ENCODE measurements around the gene IRGC.

IRGC gene

GRCh38 chr19:43691755-43692154 lies 24.1 kb upstream of the IRGC start:
- DNase-seq (ENCODE audit: low read depth): no peak

DNA sequence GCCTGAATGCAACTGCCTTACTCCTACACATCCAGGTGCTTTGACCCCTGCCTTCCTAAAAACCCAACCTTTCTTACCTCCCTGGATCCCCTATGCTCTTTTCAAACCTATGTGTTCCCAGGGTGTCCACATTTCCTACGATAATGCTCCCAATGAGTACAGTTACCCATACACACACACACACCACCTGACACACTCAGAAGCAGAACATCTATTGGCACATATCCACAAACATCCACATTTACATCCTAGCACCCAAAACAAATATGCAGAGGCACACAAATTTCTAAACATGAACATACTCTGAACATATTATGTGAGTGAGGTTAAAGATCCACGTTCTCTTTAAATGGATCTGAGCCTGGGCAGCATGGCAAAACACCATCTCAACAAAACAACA lies 23.5 kb upstream of the IRGC start:
- no peak for DNase-seq (ENCODE audit: low read depth)

DNA sequence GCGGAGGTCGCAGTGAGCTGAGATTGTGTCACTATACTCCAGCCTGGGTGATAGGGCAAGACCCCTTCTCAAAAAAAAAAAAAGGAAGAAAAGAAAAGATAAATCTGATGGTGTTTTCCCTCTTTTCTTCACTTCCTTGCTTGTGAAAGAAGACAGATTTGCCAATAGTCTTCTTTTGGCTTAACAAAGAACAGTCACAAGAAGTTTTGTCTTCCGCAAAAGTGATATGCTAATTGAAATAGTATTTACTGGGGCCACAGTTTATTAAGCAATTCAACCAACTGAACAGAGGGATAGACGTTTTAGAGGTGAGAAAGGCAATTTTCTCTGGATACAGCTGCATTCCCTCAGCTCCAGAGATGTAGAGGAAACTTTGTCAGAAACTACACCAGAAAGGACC lies 23.0 kb upstream of the IRGC start:
- no peak for DNase-seq (ENCODE audit: low read depth)

DNA sequence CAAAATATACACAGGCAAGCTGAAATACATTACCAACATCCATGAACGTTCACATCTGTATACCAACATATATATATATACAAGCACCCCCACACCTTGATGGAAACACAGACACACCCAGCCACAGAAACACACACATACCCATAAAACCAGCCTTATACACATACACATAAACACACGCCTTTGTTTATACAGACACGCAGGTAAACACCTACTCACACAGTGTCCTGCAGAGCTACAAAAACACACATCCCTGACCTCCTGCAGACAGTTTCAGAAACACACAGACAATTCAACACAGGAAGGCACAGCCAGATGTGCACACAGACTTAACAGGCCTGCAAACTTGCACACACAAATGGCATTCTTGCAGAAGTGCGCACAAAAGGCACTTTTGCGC lies 21.3 kb upstream of the IRGC start:
- DNase-seq (ENCODE audit: low read depth): no peak

- no peak for DNase-seq (ENCODE audit: low read depth)
Measured at GRCh38 chr19:43695985-43696704, 19.7 kb upstream of the IRGC start.

DNA sequence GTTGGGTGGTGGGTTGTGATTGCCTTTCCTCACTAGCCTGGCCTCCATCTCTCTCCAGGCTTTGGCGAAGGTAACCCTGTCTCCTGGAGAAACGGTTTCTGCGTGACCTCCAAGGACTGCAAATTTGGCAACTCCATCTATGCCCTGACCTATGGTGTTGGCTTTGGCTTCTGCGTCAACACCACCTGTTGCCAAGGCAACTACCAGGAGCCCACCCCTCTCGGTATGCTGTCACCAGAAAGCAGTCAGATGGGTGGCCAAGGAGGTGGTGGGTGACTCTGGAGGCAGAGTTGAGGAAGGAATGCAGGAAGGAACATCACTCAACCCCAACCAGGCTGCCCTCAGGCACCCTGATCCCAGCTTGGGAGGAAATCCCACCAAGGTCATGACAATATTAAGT lies 18.6 kb upstream of the IRGC start:
- DNase-seq (ENCODE audit: low read depth): no peak

DNA sequence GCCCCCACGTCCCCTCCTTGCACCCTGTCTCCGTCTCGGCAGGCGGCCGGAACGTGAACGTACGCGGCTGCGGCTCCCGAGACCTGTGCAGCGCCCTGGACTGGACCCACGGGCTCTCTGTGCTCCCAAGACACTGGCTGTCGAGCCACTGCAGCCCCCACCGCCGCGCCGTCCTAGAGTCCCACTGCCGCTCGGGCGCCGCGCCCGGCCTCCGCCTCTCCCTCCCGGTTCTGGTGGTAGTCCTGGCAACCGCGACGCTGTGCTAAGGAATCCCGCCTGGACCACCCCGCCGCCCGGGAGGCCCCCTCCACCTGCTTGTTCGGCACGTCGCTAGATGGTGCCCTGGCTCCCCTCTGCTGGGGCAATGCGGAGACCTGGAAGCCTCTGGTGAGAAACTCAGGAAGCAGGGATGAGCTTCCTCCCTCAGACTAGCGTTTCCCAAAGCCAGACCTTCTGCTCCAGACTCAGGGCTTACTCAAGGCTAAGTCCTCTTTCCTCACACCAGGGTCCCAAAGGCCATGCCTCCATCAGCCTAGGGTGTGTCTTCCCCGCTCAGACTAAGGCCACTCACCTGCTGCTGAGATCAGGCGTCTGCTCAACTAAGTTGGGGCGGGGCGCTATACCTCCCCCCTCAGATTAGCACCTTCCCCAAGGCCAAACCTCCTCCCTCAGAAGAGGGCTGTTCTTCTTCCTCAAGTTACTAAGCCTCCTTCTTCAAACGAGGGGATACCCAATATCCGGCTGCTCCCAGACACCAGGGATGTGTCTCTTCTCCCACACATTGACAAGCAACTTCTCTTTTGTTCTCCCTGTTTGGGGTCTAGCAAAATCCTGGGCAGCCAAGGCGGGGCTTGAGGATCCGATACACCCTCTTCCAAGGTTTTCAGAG lies 16.1 kb upstream of the IRGC start:
- no peak for DNase-seq (ENCODE audit: low read depth)

GRCh38 chr19:43700395-43701000 lies 15.4 kb upstream of the IRGC start:
- no peak for DNase-seq (ENCODE audit: low read depth)

- no peak for DNase-seq (ENCODE audit: low read depth)
Measured at GRCh38 chr19:43704002-43704705, 11.7 kb upstream of the IRGC start.

DNA sequence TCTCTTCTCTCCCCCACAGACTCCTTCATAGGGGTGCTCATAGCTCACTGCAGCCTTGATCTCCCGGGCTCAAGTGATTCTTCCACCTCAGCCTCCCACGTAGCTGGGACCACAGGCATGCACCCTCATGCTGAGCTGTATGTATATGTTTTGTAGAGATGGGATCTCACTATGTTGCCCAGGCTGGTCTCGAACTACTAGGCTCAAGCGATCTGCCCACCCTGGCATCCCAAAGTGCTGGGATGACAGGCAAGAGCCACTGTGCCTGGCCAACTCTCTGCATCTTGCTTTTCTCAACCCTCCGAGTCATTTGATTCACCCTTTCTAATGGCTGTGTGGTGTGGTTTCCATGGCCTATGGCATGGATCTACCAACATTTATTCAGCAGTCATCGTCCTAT lies 10.1 kb upstream of the IRGC start:
- no peak for DNase-seq (ENCODE audit: low read depth)

DNA sequence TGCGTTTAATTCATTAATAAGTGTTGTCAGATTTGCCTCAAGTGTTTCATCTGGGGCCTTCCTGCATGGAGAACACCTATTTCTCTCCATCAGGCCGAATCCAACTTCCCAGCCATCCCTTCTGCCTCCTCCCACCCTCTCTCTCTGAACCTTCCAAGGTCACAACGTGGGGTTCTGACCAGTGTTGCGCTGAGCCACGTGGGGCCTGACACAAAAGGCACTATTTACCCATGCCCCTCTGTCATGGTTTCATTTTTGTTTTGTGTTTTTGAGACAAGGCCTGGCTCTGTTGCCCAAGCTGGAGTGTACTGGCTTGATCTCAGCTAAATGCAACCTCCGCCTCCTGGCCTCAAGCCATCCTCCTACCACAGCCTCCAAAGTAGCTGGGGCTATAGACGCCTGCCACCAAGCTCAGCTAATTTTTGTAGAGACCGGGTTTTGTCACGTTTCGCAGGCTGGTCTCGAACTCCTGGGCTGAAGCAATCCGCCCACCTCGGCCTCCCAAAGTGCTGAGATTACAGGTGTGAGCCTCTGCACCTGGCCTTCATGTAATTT lies 8.6 kb upstream of the IRGC start:
- no peak for DNase-seq (ENCODE audit: low read depth)

- DNase-seq (ENCODE audit: low read depth): no peak
Measured at GRCh38 chr19:43708716-43709115, 7.2 kb upstream of the IRGC start.

- DNase-seq (ENCODE audit: low read depth): no peak
Measured at GRCh38 chr19:43711751-43712355, 4.0 kb upstream of the IRGC start.

DNA sequence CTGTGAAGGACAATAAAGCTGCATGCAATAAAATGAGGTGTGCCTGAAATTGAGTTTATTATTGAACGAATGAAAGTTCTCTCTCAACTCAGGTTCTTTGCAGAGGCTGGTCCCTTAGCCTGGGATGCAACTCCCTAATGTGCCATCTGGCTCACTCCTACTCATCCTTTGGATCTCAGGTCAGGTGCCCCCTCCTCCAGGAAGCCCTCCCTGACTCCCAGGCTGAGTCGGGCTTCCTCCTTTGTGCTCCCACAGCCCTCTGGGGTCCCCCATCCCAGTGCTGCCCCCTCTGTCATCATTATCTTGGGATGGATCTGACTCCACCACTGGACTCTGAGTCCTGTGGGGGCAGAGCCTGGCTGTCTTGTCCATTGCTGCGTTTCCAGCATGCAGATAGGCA lies 2.7 kb upstream of the IRGC start:
- DNase-seq (ENCODE audit: low read depth): no peak

- DNase-seq (ENCODE audit: low read depth): no peak
Measured at GRCh38 chr19:43718627-43719377, 2.9 kb downstream of the IRGC start.

DNA sequence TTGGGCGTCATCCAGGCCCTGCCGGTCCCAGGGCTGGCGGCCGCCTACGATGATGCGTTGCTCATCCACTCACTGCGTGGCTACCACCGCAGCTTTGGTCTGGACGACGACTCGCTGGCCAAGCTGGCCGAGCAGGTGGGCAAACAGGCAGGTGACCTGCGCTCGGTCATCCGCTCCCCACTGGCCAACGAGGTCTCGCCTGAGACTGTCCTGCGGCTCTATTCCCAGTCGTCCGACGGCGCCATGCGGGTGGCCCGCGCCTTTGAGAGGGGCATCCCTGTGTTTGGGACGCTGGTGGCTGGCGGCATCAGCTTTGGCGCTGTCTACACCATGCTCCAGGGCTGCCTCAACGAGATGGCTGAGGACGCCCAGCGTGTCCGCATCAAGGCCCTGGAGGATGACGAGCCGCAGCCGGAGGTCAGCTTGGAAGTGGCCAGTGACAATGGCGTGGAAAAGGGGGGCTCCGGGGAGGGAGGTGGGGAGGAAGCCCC lies 3.5 kb downstream of the IRGC start:
- no peak for DNase-seq (ENCODE audit: low read depth)

DNA sequence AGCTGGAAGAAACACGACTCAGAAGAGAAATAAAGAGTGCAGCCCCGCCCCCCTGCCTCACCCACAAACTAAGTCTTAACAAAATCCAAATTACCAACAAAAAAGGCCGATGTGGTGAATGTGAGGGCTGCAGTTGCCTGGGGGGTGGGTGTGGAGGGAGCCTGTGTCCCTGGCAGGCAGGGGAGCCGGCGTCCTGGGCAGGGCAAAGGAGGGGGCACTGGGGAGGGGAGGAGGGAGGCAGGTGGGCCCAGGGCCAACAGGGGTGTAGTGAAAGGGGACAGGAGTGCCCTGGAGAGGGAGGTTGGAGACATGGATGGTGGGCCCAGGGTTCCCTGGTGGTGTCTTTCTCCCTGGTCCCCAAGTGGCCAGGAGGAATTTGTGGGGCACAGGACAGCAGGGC lies 4.0 kb downstream of the IRGC start:
- DNase-seq (ENCODE audit: low read depth): no peak

DNA sequence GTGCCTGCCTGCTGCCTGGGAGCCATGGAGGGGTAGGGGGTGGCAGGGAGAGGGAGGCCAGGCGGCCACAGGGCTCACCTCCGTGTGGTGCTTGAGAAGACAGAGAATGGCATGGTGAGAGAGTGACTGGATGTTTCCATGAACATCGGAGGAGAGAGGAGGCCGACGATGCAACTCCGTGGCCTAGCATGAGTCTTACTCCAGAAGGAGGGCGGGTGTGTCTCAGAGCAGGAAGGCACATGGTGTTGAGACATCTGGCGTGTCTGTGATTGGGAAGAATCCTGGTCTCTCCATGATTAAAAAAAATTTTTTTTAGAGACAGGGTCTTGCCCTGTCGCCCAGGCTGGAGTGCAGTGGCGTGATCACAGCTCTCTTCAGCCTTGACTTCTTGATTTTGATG lies 5.1 kb downstream of the IRGC start:
- no peak for DNase-seq (ENCODE audit: low read depth)

DNA sequence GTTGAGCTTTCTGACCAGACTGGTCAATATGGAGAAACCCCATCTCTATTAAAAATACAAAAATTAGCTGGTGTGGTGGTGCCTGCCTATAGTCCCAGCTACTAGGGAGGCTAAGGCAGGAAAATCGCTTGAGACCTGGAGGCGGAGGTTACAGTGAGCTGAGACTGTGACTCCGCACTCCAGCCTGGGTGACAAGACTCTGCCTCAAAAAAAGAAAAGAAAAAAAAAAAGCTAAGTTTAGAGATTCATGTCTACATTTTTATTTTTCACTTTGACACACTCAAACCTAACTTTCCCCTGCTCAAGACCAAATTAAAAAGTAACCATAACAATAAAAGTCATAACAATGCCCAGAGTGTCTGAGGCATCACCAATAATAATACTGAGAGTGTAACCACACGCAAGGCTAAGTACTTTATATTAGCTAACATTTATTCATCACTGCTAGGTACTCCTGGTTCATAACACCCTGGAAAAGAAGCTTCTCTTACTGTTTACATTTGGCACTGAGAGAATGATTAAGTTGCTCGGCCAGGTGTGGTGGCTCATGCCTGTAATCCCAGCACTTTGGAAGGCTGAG lies 5.7 kb downstream of the IRGC start:
- no peak for DNase-seq (ENCODE audit: low read depth)

DNA sequence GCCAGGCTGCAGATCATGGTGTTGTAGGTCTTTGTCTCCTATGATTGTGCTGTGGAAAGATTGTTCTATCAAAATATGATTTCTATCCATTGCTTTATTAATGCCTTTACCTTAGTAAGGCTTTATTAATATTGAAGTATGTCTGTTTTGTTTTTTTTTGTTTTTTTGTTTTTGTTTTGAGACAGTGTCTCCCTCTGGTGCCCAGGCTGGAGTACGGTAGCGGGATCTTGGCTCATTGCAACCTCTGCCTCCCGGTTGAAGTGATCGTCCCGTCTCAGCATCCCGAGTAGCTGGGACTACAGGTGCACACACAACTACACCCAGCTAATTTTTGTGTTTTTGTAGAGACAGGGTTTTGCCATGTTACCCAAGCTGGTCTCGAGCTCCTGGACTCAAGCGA lies 7.7 kb downstream of the IRGC start:
- no peak for DNase-seq (ENCODE audit: low read depth)

- DNase-seq (ENCODE audit: low read depth): no peak
Measured at GRCh38 chr19:43724896-43725295, 9.0 kb downstream of the IRGC start.

All from stimulated activated CD8-positive, alpha-beta memory T cell treated with anti-CD3 and anti-CD28 coated beads, Interleukin-4, amount 100 ng/mL, for 24 hours (primary cell).